MM.1S (cell line): Measurements from ENCODE around the gene PIAS4.

Experiments
- DNase-seq: peaks from one replicate; pipeline ENCODE4 v3.0.0-alpha.2; 2015
- H2AFZ ChIP-seq: fragments of 300-600 bp; sonication (generic); 2 replicates; pipeline ENCODE4 v1.6.0; 2016; ENCODE audit warnings: antibody characterized with exemption, low read length
- H3F3A ChIP-seq: fragments of 300-600 bp; sonication (generic); 2 replicates; pipeline ENCODE4 v1.6.1; 2016; ENCODE audit warnings: mild to moderate bottlenecking, antibody characterized with exemption, low read length, moderate library complexity, mixed read lengths; ENCODE audit not compliant: insufficient read depth
- H3K27ac ChIP-seq: fragments of 300-600 bp; sonication (generic); 2 replicates; pipeline ENCODE4 v1.5.1; 2016; ENCODE audit warnings: mild to moderate bottlenecking, low read length
- H3K27me3 ChIP-seq: fragments of 300-600 bp; sonication (generic); replicated peaks from 2 replicates; pipeline ENCODE4 v1.6.0; 2016; ENCODE audit warnings: low read length; ENCODE audit not compliant: insufficient read depth
- H3K36me3 ChIP-seq: fragments of 300-600 bp; sonication (generic); replicated peaks from 2 replicates; pipeline ENCODE4 v1.6.1; 2016; ENCODE audit warnings: mild to moderate bottlenecking, low read length, mixed read lengths; ENCODE audit not compliant: insufficient read depth
- H3K4me1 ChIP-seq: fragments of 300-600 bp; sonication (generic); 2 replicates; pipeline ENCODE4 v1.6.1; 2016; ENCODE audit warnings: low read length, mixed read lengths
- H3K4me2 ChIP-seq: fragments of 300-600 bp; sonication (generic); 2 replicates; pipeline ENCODE4 v1.6.0; 2016; ENCODE audit warnings: low read depth, low read length
- H3K4me3 ChIP-seq: fragments of 300-600 bp; sonication (generic); 2 replicates; pipeline ENCODE4 v1.5.1; 2016; ENCODE audit warnings: low read length, mixed read lengths
- H3K79me2 ChIP-seq: fragments of 300-600 bp; sonication (generic); 2 replicates; pipeline ENCODE4 v1.6.1; 2016; ENCODE audit warnings: mixed run types, low read length, mixed read lengths
- H3K9ac ChIP-seq: fragments of 300-600 bp; sonication (generic); 2 replicates; pipeline ENCODE4 v1.6.1; 2016; ENCODE audit warnings: low read length, mixed read lengths
- H3K9me2 ChIP-seq: fragments of 300-600 bp; sonication (generic); replicated peaks from 2 replicates; pipeline ENCODE4 v1.6.1; 2016; ENCODE audit warnings: mild to moderate bottlenecking, low read length, mixed read lengths; ENCODE audit not compliant: insufficient read depth
- H3K9me3 ChIP-seq: fragments of 300-600 bp; sonication (generic); replicated peaks from 2 replicates; pipeline ENCODE4 v1.6.1; 2016; ENCODE audit warnings: mild to moderate bottlenecking, low read length, mixed read lengths; ENCODE audit not compliant: insufficient read depth
- H4K20me1 ChIP-seq: fragments of 300-600 bp; sonication (generic); 2 replicates; pipeline ENCODE4 v1.6.1; 2016; ENCODE audit warnings: mild to moderate bottlenecking, low read length, moderate library complexity, mixed read lengths; ENCODE audit not compliant: insufficient read depth
- CTCF ChIP-seq: fragments of 300-600 bp; sonication (generic); IDR thresholded peaks from 2 replicates; pipeline ENCODE4 v1.5.1; 2016; ENCODE audit warnings: antibody characterized with exemption, low read length, mixed read lengths
- EZH2 ChIP-seq: fragments of 300-600 bp; sonication (generic); optimal IDR thresholded peaks from 2 replicates; pipeline ENCODE3; 2017; ENCODE audit warnings: low read depth, mild to moderate bottlenecking, antibody characterized with exemption, low read length, mixed read lengths
- EZH2phosphoT487 ChIP-seq: fragments of 300-600 bp; sonication (generic); IDR thresholded peaks from 2 replicates; pipeline ENCODE4 v1.6.1; 2018; ENCODE audit warnings: antibody characterized with exemption, low read length

PIAS4 gene

GRCh38 chr19:4046946-4047683 is 39.6 kb downstream of the PIAS4 start:
- no peaks in the 10 kb centered on the region for H3K9me2 ChIP-seq
- no peak overlapping the region for H3K9ac ChIP-seq
- H3F3A ChIP-seq, result no peaks in the 10 kb centered on the region
- peaks cover 26% of the 10 kb centered on the region for H4K20me1 ChIP-seq
- H2AFZ ChIP-seq, result no peak overlapping the region
- H3K4me2 ChIP-seq, result no peak overlapping the region
- peaks cover 3% of the 10 kb centered on the region; the same call in 1 of the 2 replicates for H3K36me3 ChIP-seq
- TF ChIP-seq EZH2phosphoT487 (no peak), EZH2 (no peak), CTCF (no peak)
- H3K4me3 ChIP-seq, result no peak overlapping the region
- no peaks in the 10 kb centered on the region for H3K27me3 ChIP-seq
- H3K9me3 ChIP-seq, result no peaks in the 10 kb centered on the region
- peaks cover 57% of the 10 kb centered on the region for H3K79me2 ChIP-seq
- DNase-seq, result no peak
- H3K4me1 ChIP-seq, result no peaks in the 10 kb centered on the region
- no peak overlapping the region for H3K27ac ChIP-seq

DNA sequence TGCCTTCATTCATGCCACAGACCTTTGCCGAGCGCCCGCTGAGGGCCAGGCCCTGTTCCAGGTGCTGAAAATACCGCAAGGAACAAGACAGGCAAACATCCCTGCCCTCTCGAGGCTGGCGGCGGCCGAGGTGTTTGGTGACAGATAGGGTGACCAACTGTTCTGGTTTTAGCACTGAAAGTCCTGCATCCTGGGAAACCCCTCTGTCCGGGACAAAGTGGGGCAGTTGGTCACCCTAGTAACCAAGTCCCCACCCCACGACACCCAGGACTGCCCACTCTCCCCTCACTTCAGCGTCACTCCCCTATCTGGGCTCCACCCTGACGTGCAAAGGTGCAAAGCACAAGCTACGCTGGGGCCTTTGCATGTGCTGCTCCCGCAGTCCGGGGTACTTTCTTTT is 41.9 kb downstream of the PIAS4 start:
- Histone ChIP-seq H2AFZ (no peak overlapping the region), H3K27ac (no peak overlapping the region), H3K4me2 (no peak overlapping the region), H3K9ac (no peak overlapping the region), H3K9me3 (no peaks in the 10 kb centered on the region), H3K79me2 (peaks cover 74% of the 10 kb centered on the region), H3K4me1 (no peaks in the 10 kb centered on the region), H3K27me3 (no peaks in the 10 kb centered on the region), H3K4me3 (no peak overlapping the region), H3K36me3 (peaks cover 16% of the 10 kb centered on the region), H3F3A (no peaks in the 10 kb centered on the region), H4K20me1 (peaks cover 29% of the 10 kb centered on the region), H3K9me2 (no peaks in the 10 kb centered on the region)
- no peak for DNase-seq
- no peak for TF ChIP-seq CTCF
- TF ChIP-seq EZH2phosphoT487, result no peak
- TF ChIP-seq EZH2, result no peak

DNA sequence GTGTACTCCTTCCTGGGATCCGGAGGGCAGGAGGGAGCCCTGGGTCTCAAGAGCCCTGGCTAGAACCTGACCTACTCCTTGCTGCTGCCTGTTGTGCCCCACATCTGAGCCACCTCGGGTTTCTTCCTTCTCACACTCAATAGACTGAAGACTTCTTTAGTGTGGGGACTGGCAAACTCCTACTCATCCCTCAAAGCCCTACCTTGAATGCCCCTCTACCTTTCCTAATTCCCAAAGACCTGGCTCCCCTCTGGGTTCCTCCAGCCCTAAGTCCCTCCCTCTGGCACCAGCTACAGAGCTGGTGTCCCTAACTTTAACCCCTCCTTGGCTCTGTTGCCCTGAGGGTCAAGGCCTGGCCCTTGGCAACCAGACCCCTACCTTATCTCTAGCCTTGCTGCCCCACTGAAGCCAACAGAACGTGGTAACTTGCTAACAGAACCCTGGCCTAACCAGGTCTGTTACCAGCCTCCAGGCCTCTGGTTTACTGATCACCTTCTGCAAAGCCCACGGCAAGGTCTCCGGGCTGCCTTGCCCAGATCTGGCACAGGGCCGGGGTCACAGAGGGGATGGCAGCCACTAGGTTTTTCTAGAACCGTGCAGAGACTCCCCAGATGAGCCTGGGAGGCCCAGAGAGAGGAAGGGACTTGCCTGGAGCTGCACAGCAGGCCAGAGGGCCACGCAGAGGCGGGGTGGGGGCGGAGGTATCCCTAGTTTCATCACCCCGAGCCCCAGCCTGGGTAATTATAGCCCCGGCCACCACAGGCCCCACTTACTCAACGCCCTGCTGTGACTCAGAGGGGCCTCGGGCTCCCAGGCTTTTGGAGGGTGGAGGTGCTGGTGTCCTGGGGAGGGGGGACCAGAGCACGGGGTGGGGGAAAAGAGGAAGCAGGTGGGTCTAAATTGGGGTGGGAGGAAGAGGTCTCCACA is 43.9 kb downstream of the PIAS4 start:
- no peak overlapping the region for H3K9ac ChIP-seq
- no peak overlapping the region for H3K4me3 ChIP-seq
- no peak overlapping the region for H3K4me2 ChIP-seq
- H4K20me1 ChIP-seq, result peaks cover 35% of the 10 kb centered on the region
- H3K27ac ChIP-seq, result no peak overlapping the region
- H3K36me3 ChIP-seq, result peaks cover 16% of the 10 kb centered on the region
- no peaks in the 10 kb centered on the region for H3F3A ChIP-seq
- no peaks in the 10 kb centered on the region for H3K9me2 ChIP-seq
- no peaks in the 10 kb centered on the region for H3K4me1 ChIP-seq
- H3K27me3 ChIP-seq, result no peaks in the 10 kb centered on the region
- H3K9me3 ChIP-seq, result no peaks in the 10 kb centered on the region
- peaks cover 79% of the 10 kb centered on the region for H3K79me2 ChIP-seq
- no peak for TF ChIP-seq CTCF
- TF ChIP-seq EZH2phosphoT487, result no peak
- no peak for TF ChIP-seq EZH2
- H2AFZ ChIP-seq, result no peak overlapping the region
- no peak for DNase-seq
